HEK293 (cell line): ENCODE measurements around the gene TXNIP.

Experiments used
- CTCF ChIA-PET: fragments of 350-600 bp; formaldehyde crosslinking; extraction: SDS; loops from one replicate; lab custom pipeline; 2021; ENCODE audit warnings: antibody characterized with exemption; lab: Yijun Ruan, JAX
- POLR2A ChIA-PET: fragments of 300-600 bp; formaldehyde crosslinking; extraction: SDS; loops from one replicate; lab custom pipeline; 2020; ENCODE audit warnings: antibody characterized with exemption, inconsistent platforms; lab: Yijun Ruan, JAX
- H3K27ac ChIP-seq: fragments of 200-500 bp; sonication (Bioruptor generic); 2 replicates; pipeline ENCODE4 v1.5.1; 2014; ENCODE audit warnings: low read depth, low read length, control low read depth, inconsistent platforms; ENCODE audit errors: extremely low read depth
- H3K36me3 ChIP-seq, 2 experiments: fragments of 200-500 bp in 1 of 2; sonication (Bioruptor generic) in 1 of 2; 1 replicate in 1 of 2; 2 replicates in 1 of 2; pipeline ENCODE4 v1.5.1; 2014 to 2017; ENCODE audit warnings: inconsistent platforms in 2 of 2, low read length in 2 of 2; ENCODE audit not compliant: control insufficient read depth in 2 of 2, insufficient read depth in 1 of 2
- H3K4me1 ChIP-seq: fragments of 200-500 bp; sonication (Bioruptor generic); 2 replicates; pipeline ENCODE4 v1.5.1; 2014; ENCODE audit warnings: mild to moderate bottlenecking, low read length, inconsistent platforms; ENCODE audit not compliant: control insufficient read depth, insufficient read depth
- H3K4me3 ChIP-seq: 2 replicates; pipeline ENCODE4 v1.5.1; 2011; ENCODE audit warnings: low read depth, mild to moderate bottlenecking, control low read depth, low read length, moderate library complexity
- H3K9me3 ChIP-seq: fragments of 200-500 bp; sonication (Bioruptor generic); 2 replicates; pipeline ENCODE4 v1.5.1; 2014; ENCODE audit warnings: low read depth, low read length, inconsistent platforms; ENCODE audit not compliant: control insufficient read depth, insufficient read depth
- GLI2 ChIP-seq: fragments of 450-650 bp; formaldehyde crosslinking; IDR thresholded peaks from 2 replicates; pipeline ENCODE4; 2017; ENCODE audit warnings: missing biosample characterization, missing genetic modification characterization, low read depth, borderline replicate concordance
- PRDM1 ChIP-seq: fragments of 450-650 bp; formaldehyde crosslinking; IDR thresholded peaks from 2 replicates; pipeline ENCODE4; 2016; ENCODE audit warnings: missing biosample characterization, missing genetic modification characterization
- PRDM6 ChIP-seq: fragments of 450-650 bp; formaldehyde crosslinking; IDR thresholded peaks from 2 replicates; pipeline ENCODE4 v1.5.1; 2017; ENCODE audit warnings: missing biosample characterization, missing genetic modification characterization
- ZFP37 ChIP-seq: fragments of 450-650 bp; formaldehyde crosslinking; IDR thresholded peaks from 2 replicates; pipeline ENCODE4 v1.5.1; 2016; ENCODE audit warnings: missing biosample characterization, missing genetic modification characterization
- ZNF174 ChIP-seq: fragments of 450-650 bp; formaldehyde crosslinking; IDR thresholded peaks from 2 replicates; pipeline ENCODE4 v1.5.0; 2017; ENCODE audit warnings: missing biosample characterization, mild to moderate bottlenecking, missing genetic modification characterization
- ZNF266 ChIP-seq: fragments of 450-650 bp; formaldehyde crosslinking; IDR thresholded peaks from 2 replicates; pipeline ENCODE4 v1.5.1; 2016; ENCODE audit warnings: missing biosample characterization, missing genetic modification characterization, low read depth
- ZNF341 ChIP-seq: fragments of 450-650 bp; formaldehyde crosslinking; IDR thresholded peaks from 2 replicates; pipeline ENCODE4; 2016; ENCODE audit warnings: low read depth, missing biosample characterization, missing genetic modification characterization
- ZNF350 ChIP-seq: fragments of 450-650 bp; formaldehyde crosslinking; IDR thresholded peaks from 2 replicates; pipeline ENCODE4 v1.5.0; 2017; ENCODE audit warnings: missing biosample characterization, mild to moderate bottlenecking, missing genetic modification characterization
- ZNF354C ChIP-seq: fragments of 450-650 bp; formaldehyde crosslinking; IDR thresholded peaks from 2 replicates; pipeline ENCODE4 v1.5.1; 2016; ENCODE audit warnings: missing biosample characterization, missing genetic modification characterization, low read depth, borderline replicate concordance
- ZNF362 ChIP-seq: fragments of 450-650 bp; formaldehyde crosslinking; IDR thresholded peaks from 2 replicates; pipeline ENCODE4 v1.5.1; 2016; ENCODE audit warnings: missing biosample characterization, missing genetic modification characterization
- ZNF510 ChIP-seq: fragments of 450-650 bp; formaldehyde crosslinking; IDR thresholded peaks from 2 replicates; pipeline ENCODE4 v1.5.1; 2018; ENCODE audit warnings: mild to moderate bottlenecking, missing genetic modification characterization, missing biosample characterization; ENCODE audit not compliant: insufficient replicate concordance
- ZNF521 ChIP-seq: fragments of 450-650 bp; formaldehyde crosslinking; IDR thresholded peaks from 2 replicates; pipeline ENCODE4 v1.5.1; 2017; ENCODE audit warnings: missing biosample characterization, mild to moderate bottlenecking, missing genetic modification characterization
- ZNF544 ChIP-seq: fragments of 450-650 bp; formaldehyde crosslinking; IDR thresholded peaks from 2 replicates; pipeline ENCODE4 v1.5.0; 2017; ENCODE audit warnings: missing biosample characterization, missing genetic modification characterization
- ZNF571 ChIP-seq: fragments of 450-650 bp; formaldehyde crosslinking; IDR thresholded peaks from 2 replicates; pipeline ENCODE4 v1.5.0; 2017; ENCODE audit warnings: missing biosample characterization, missing genetic modification characterization
- ZNF654 ChIP-seq: fragments of 450-650 bp; formaldehyde crosslinking; IDR thresholded peaks from 2 replicates; pipeline ENCODE4 v1.5.1; 2016; ENCODE audit warnings: low read depth, missing biosample characterization, missing genetic modification characterization
- ZNF670 ChIP-seq: fragments of 450-650 bp; formaldehyde crosslinking; IDR thresholded peaks from 2 replicates; pipeline ENCODE4 v1.5.1; 2016; ENCODE audit warnings: missing biosample characterization, missing genetic modification characterization, low read depth
- ZNF792 ChIP-seq: fragments of 450-650 bp; formaldehyde crosslinking; IDR thresholded peaks from 2 replicates; pipeline ENCODE4 v1.5.1; 2016; ENCODE audit warnings: missing biosample characterization, missing genetic modification characterization
- ZNF837 ChIP-seq: fragments of 450-650 bp; formaldehyde crosslinking; IDR thresholded peaks from 2 replicates; pipeline ENCODE4 v1.5.1; 2016; ENCODE audit warnings: missing biosample characterization, missing genetic modification characterization
- ZSCAN18 ChIP-seq: fragments of 450-650 bp; formaldehyde crosslinking; IDR thresholded peaks from 2 replicates; pipeline ENCODE4 v1.5.1; 2016; ENCODE audit warnings: missing biosample characterization, missing genetic modification characterization
- ZSCAN30 ChIP-seq: fragments of 450-650 bp; IDR thresholded peaks from 2 replicates; pipeline ENCODE4 v1.5.1; 2018; ENCODE audit warnings: missing biosample characterization, mild to moderate bottlenecking, missing genetic modification characterization, moderate library complexity
- ZXDB ChIP-seq: fragments of 450-650 bp; formaldehyde crosslinking; IDR thresholded peaks from 2 replicates; pipeline ENCODE4 v1.5.1; 2016; ENCODE audit warnings: missing biosample characterization, missing genetic modification characterization

The TXNIP gene

GRCh38 chr1:145956361-145956760 is 40.0 kb downstream of the TXNIP start:
- ChIA-PET CTCF (interaction anchor here (1.6 to 3.6 kb wide), 2 partner anchors 29 to 65 kb away, joined by 4 to 15 read pairs; partner anchors contain the start of gene RBM8A), POLR2A (no interaction called here)
- TF ChIP-seq ZNF837 (tag by site-specific recombination), result no peak
- no peak for TF ChIP-seq ZSCAN30 (tag by site-specific recombination)
- TF ChIP-seq ZNF792 (tag by site-specific recombination), result no peak
- TF ChIP-seq PRDM1 (tag by site-specific recombination), result peak; percentile 71
- TF ChIP-seq ZNF174 (tag by site-specific recombination), result no peak
- TF ChIP-seq ZNF544 (tag by site-specific recombination), result no peak
- H3K4me1 ChIP-seq, result peaks cover 5% of the 10 kb centered on the region
- H3K27ac ChIP-seq, result no peak overlapping the region
- H3K4me3 ChIP-seq, result no peak overlapping the region
- H3K9me3 ChIP-seq, result no peaks in the 10 kb centered on the region
- H3K36me3 ChIP-seq, result no peaks in the 10 kb centered on the region

- CTCF ChIA-PET, result interaction anchor here (1.6 kb wide), 1 partner anchor 8 kb away, joined by 6 read pairs; the partner anchor contains the start of genes ANKRD34A and POLR3GL
- no peak overlapping the region for H3K4me3 ChIP-seq
- TF ChIP-seq ZNF362 (tag by site-specific recombination) (no peak), ZNF510 (tag by site-specific recombination) (no peak), PRDM6 (tag by site-specific recombination) (no peak), ZNF670 (tag by site-specific recombination) (no peak), ZFP37 (no peak), GLI2 (tag by site-specific recombination) (no peak), ZSCAN18 (tag by site-specific recombination) (no peak), ZNF521 (tag by site-specific recombination) (no peak), ZNF266 (tag by site-specific recombination) (no peak), ZNF174 (tag by site-specific recombination) (no peak), ZNF350 (no peak), ZNF571 (no peak), ZXDB (tag by site-specific recombination) (no peak), ZNF354C (tag by site-specific recombination) (no peak), ZNF341 (tag by site-specific recombination) (no peak), ZNF654 (tag by site-specific recombination) (no peak)
- TF ChIP-seq, all 188 proteins: peak for 0
- Histone ChIP-seq H3K4me1 (peaks cover 3% of the 10 kb centered on the region; the same call in 1 of the 2 replicates), H3K27ac (no peak overlapping the region), H3K9me3 (no peaks in the 10 kb centered on the region), H3K36me3 (no peaks in the 10 kb centered on the region)
- POLR2A ChIA-PET, result interaction anchor here (0.6 to 1.1 kb wide), 2 partner anchors 9 to 15 kb away, joined by 3 to 6 read pairs; partner anchors contain the start of genes ANKRD34A and POLR3GL
Measured at GRCh38 chr1:145955436-145955835, 40.9 kb downstream of the TXNIP start.
